ENCODE measurements around the gene TMC1.

Gene TMC1

GRCh38 chr9:72779614-72780013, 258.2 kb downstream of the TMC1 start:
- no peaks in the 10 kb centered on the region for H3K79me2 ChIP-seq (ENCODE audit: insufficient read depth, low read length)
- H3F3A ChIP-seq (ENCODE audit: insufficient read depth, low read length) = no peaks in the 10 kb centered on the region
- no peak overlapping the region for H3K9ac ChIP-seq (ENCODE audit: low read length)
- no peaks in the 10 kb centered on the region for H3K9me3 ChIP-seq (ENCODE audit: low read length)
- H3K36me3 ChIP-seq (ENCODE audit: insufficient read depth, low read length) = no peaks in the 10 kb centered on the region
- H3K4me1 ChIP-seq (ENCODE audit: insufficient read depth, low read length, severe bottlenecking) = no peaks in the 10 kb centered on the region
- no peaks in the 10 kb centered on the region for H3K9me2 ChIP-seq (ENCODE audit: low read depth, low read length)
- no peak overlapping the region for H3K4me2 ChIP-seq (ENCODE audit: low read length)
- TF ChIP-seq EZH2 (IDR thresholded peaks at IDR 0.05; ENCODE audit: borderline replicate concordance, low read length) = no peak
- TF ChIP-seq CTCF (IDR thresholded peaks at IDR 0.05; ENCODE audit: low read length) = no peak
- no peak overlapping the region for H3K27ac ChIP-seq (ENCODE audit: low read depth, low read length, poor library complexity, severe bottlenecking)
- H3K27me3 ChIP-seq (ENCODE audit: insufficient read depth, low read length) = no peaks in the 10 kb centered on the region
- H3K4me3 ChIP-seq (ENCODE audit: low read depth, low read length, poor library complexity, severe bottlenecking) = no peak overlapping the region
- H4K20me1 ChIP-seq (ENCODE audit: insufficient read depth, low read length) = no peaks in the 10 kb centered on the region
- no peak overlapping the region for H2AFZ ChIP-seq (ENCODE audit: low read length)

- no peaks in the 10 kb centered on the region for H3F3A ChIP-seq (ENCODE audit: insufficient read depth, low read length)
- H4K20me1 ChIP-seq (ENCODE audit: insufficient read depth, low read length) = no peaks in the 10 kb centered on the region
- H3K4me2 ChIP-seq (ENCODE audit: low read length) = no peak overlapping the region
- no peak overlapping the region for H3K4me3 ChIP-seq (ENCODE audit: low read depth, low read length, poor library complexity, severe bottlenecking)
- no peak overlapping the region for H2AFZ ChIP-seq (ENCODE audit: low read length)
- no peaks in the 10 kb centered on the region for H3K4me1 ChIP-seq (ENCODE audit: insufficient read depth, low read length, severe bottlenecking)
- TF ChIP-seq EZH2 (IDR thresholded peaks at IDR 0.05; ENCODE audit: borderline replicate concordance, low read length) (no peak), CTCF (IDR thresholded peaks at IDR 0.05; ENCODE audit: low read length) (no peak)
- H3K36me3 ChIP-seq (ENCODE audit: insufficient read depth, low read length) = no peaks in the 10 kb centered on the region
- no peak overlapping the region for H3K27ac ChIP-seq (ENCODE audit: low read depth, low read length, poor library complexity, severe bottlenecking)
- H3K9ac ChIP-seq (ENCODE audit: low read length) = no peak overlapping the region
- no peaks in the 10 kb centered on the region for H3K27me3 ChIP-seq (ENCODE audit: insufficient read depth, low read length)
- no peaks in the 10 kb centered on the region for H3K9me2 ChIP-seq (ENCODE audit: low read depth, low read length)
- no peaks in the 10 kb centered on the region for H3K79me2 ChIP-seq (ENCODE audit: insufficient read depth, low read length)
- no peaks in the 10 kb centered on the region for H3K9me3 ChIP-seq (ENCODE audit: low read length)
These were observed 265.5 kb downstream of the TMC1 start for GRCh38 chr9:72786948-72787347.

GRCh38 chr9:72788966-72789735, 267.7 kb downstream of the TMC1 start:
- Histone ChIP-seq H3K27me3 (ENCODE audit: insufficient read depth, low read length) (no peaks in the 10 kb centered on the region), H3K9ac (ENCODE audit: low read length) (no peak overlapping the region), H4K20me1 (ENCODE audit: insufficient read depth, low read length) (no peaks in the 10 kb centered on the region), H3K9me3 (ENCODE audit: low read length) (no peaks in the 10 kb centered on the region), H3K4me2 (ENCODE audit: low read length) (no peak overlapping the region), H2AFZ (ENCODE audit: low read length) (no peak overlapping the region), H3K27ac (ENCODE audit: low read depth, low read length, poor library complexity, severe bottlenecking) (no peak overlapping the region), H3F3A (ENCODE audit: insufficient read depth, low read length) (no peaks in the 10 kb centered on the region), H3K9me2 (ENCODE audit: low read depth, low read length) (no peaks in the 10 kb centered on the region), H3K79me2 (ENCODE audit: insufficient read depth, low read length) (no peaks in the 10 kb centered on the region), H3K4me1 (ENCODE audit: insufficient read depth, low read length, severe bottlenecking) (no peaks in the 10 kb centered on the region), H3K36me3 (ENCODE audit: insufficient read depth, low read length) (no peaks in the 10 kb centered on the region), H3K4me3 (ENCODE audit: low read depth, low read length, poor library complexity, severe bottlenecking) (no peak overlapping the region)
- no peak for TF ChIP-seq EZH2 (IDR thresholded peaks at IDR 0.05; ENCODE audit: borderline replicate concordance, low read length)

- Histone ChIP-seq H3K27me3 (ENCODE audit: insufficient read depth, low read length) (no peaks in the 10 kb centered on the region), H3K9me3 (ENCODE audit: low read length) (no peaks in the 10 kb centered on the region), H2AFZ (ENCODE audit: low read length) (no peak overlapping the region), H3F3A (ENCODE audit: insufficient read depth, low read length) (no peaks in the 10 kb centered on the region), H3K79me2 (ENCODE audit: insufficient read depth, low read length) (no peaks in the 10 kb centered on the region), H3K9ac (ENCODE audit: low read length) (no peak overlapping the region), H3K27ac (ENCODE audit: low read depth, low read length, poor library complexity, severe bottlenecking) (no peak overlapping the region), H4K20me1 (ENCODE audit: insufficient read depth, low read length) (no peaks in the 10 kb centered on the region), H3K4me3 (ENCODE audit: low read depth, low read length, poor library complexity, severe bottlenecking) (no peak overlapping the region), H3K9me2 (ENCODE audit: low read depth, low read length) (no peaks in the 10 kb centered on the region), H3K4me2 (ENCODE audit: low read length) (no peak overlapping the region), H3K4me1 (ENCODE audit: insufficient read depth, low read length, severe bottlenecking) (no peaks in the 10 kb centered on the region), H3K36me3 (ENCODE audit: insufficient read depth, low read length) (no peaks in the 10 kb centered on the region)
- no peak for TF ChIP-seq CTCF (IDR thresholded peaks at IDR 0.05; ENCODE audit: low read length)
- TF ChIP-seq EZH2 (IDR thresholded peaks at IDR 0.05; ENCODE audit: borderline replicate concordance, low read length) = no peak
These were observed 268.5 kb downstream of the TMC1 start for GRCh38 chr9:72789885-72790284.

Data from OCI-LY1 (cell line).